Measurements from ENCODE around the gene SMIM7.
A peak's percentile ranks its signal among the peaks of the same experiment; 100 is the strongest.
"Not testable (repeated sequence)": the region's sequence is repeated elsewhere in the genome, so short reads cannot be mapped to it uniquely, and the experiment has no call there.

The SMIM7 gene

GRCh38 chr19:16659832-16660708 is at the start of gene SMIM7:
TSS of gene SMIM7 (minus strand) at chr19:16660144. CDS start at chr19:16660110, 34 bp downstream.
- peak; percentile 99 for DNase-seq (ENCODE audit: low spot score)

GRCh38 chr19:16703677-16704076 is 43.7 kb upstream of the SMIM7 start:
- DNase-seq (ENCODE audit: low spot score): no peak

GRCh38 chr19:16702123-16702522 is 42.2 kb upstream of the SMIM7 start:
- DNase-seq (ENCODE audit: low spot score): no peak

DNA sequence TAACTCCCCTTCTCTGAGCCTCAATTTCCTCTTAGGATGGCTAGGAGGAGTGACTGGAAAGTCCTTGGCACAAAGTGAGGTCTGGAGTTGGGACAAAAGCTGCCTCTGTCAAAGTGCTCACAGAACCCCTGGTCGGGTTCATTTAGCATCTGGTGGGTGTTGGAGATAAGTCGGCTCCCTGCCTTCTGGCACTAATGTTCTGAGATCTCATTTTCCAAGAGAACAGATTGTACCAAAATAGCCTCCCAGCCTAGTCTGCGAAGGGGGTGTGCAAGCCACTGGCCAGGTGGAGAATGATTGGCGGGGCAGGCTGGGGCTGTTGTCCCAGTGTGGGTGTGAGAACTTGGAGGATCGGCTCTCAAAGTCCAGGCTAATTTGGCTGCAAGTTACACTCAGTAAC is 39.0 kb upstream of the SMIM7 start:
- no peak for DNase-seq (ENCODE audit: low spot score)

- DNase-seq (ENCODE audit: low spot score): no peak
Measured at GRCh38 chr19:16688084-16688483, 28.1 kb upstream of the SMIM7 start.

- DNase-seq (ENCODE audit: low spot score): no peak
Measured at GRCh38 chr19:16684216-16684615, 24.3 kb upstream of the SMIM7 start.

- no peak for DNase-seq (ENCODE audit: low spot score)
Measured at GRCh38 chr19:16682539-16682938, 22.6 kb upstream of the SMIM7 start.

DNA sequence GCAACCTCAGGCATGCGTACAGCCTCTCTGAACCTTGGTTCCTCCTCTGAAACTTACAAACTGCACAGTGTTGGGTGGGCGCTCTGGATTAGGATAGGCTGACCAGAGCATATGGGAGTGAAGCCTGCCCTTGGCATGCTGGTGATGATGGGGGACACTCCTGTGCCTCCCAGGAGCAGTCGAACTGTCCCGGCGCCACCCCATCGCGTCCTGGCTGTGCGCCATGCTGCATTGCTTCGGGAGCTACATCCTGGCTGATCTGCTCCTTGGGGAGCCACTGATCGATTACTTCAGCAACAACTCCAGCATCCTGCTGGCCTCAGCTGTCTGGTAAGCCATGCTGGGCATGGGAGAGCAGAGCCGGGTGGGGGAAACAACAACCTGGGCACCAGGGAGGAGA is 19.9 kb upstream of the SMIM7 start:
- no peak for DNase-seq (ENCODE audit: low spot score)

GRCh38 chr19:16678498-16678897 is 18.6 kb upstream of the SMIM7 start:
- DNase-seq (ENCODE audit: low spot score): no peak

GRCh38 chr19:16677055-16677454 is 17.1 kb upstream of the SMIM7 start:
- DNase-seq (ENCODE audit: low spot score): no peak

DNA sequence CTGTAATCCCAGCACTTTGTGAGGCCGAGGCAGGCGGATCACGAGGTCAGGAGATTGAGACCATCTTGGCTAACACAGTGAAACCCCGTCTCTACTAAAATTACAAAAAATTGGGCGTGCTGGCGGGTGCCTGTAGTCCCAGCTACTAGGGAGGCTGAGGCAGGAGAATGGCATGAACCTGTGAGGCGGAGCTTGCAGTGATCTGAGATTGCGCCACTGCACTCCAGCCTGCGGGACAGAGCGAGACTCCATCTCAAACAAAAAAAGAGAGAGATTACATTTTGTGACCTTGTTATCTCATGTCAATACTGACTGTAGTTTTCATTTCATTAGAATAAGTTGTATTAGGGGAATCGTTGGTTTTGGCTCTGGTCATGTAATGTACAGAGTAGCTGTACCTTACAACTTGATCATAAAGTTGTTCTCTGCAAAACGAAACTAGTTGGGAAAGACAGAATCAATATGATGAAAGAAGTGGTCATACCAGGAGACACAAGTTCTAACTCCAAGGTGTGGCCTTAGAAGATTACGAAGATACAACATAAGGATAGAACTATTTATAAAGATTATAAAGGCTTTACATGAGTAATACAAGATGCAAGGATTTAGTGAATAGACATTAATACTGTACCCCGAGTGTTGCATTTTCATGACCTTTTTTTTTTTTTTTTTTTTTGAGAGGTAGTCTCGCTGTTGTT is 16.3 kb upstream of the SMIM7 start:
- no peak for DNase-seq (ENCODE audit: low spot score)

DNA sequence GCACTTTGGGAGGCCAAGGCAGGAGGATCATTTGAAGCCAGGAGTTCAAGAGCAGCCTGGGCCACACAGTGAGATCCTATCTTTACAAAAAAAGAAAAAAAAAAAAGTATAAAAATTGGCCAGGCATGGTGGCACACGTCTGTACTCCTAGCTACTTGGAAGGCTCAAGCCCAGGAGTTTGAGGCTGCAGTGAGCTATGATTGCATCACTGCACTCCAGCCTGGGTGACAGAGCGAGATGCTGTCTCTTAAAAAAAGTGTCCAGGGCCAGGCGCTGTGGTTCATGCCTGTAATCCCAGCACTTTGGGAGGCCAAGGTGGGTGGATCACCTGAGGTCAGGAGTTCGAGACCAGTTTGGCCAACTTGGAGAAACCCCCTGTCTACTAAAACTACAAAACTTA is 13.9 kb upstream of the SMIM7 start:
- not testable (repeated sequence) for DNase-seq (ENCODE audit: low spot score)

DNA sequence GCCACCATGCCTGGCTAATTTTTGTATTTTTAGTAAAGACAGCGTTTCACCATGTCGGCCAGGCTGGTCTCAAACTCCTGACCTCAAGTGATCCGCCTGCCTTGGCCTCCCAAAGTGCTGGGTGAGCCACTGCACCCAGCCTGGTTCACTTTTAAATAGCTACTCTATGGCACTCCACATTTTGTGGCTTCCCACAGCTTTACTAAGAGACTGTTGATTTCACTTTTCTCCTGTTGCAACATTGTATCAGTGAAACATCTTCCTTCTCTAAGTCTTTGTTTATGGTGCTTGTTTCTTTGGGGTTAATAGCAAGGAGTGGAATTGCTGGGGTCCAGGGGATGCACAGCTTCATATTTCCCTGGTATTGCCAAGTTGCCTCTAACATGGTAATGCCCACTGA is 13.3 kb upstream of the SMIM7 start:
- DNase-seq (ENCODE audit: low spot score): no peak

DNA sequence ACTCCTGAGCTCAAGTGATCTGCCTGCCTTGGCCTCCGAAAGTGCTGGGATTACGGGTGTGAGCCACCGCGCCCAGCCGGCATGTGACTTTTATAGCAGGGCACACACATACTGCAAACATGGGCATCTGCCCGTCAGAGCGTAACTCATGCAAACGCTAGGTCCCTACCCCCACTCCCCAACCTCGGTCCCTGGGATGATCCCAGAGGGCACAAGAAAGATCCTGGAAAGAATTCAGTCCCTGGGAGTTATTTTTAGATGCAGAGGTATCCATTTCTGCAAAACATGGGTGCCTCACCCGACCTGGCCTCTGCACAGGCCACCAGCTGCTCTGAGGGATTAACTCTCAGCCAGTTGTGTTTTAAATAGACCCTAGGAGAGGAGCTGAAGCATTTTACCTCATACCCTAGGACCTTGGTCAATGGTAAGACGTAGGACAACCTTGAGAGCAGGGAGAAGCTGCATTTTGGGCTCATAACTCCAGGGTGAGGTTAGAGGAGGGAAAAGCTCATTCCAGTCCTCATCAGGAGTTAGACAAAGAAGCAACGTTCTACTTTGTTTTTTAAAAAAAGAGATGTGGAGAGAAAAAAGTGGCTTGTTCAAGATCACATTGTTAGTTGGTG is 11.8 kb upstream of the SMIM7 start:
- DNase-seq (ENCODE audit: low spot score): no peak

- no peak for DNase-seq (ENCODE audit: low spot score)
Measured at GRCh38 chr19:16670291-16670690, 10.3 kb upstream of the SMIM7 start.

GRCh38 chr19:16668702-16669101 is 8.8 kb upstream of the SMIM7 start:
- DNase-seq (ENCODE audit: low spot score): not testable (repeated sequence)

GRCh38 chr19:16668176-16668575 is 8.2 kb upstream of the SMIM7 start:
- DNase-seq (ENCODE audit: low spot score): no peak

DNA sequence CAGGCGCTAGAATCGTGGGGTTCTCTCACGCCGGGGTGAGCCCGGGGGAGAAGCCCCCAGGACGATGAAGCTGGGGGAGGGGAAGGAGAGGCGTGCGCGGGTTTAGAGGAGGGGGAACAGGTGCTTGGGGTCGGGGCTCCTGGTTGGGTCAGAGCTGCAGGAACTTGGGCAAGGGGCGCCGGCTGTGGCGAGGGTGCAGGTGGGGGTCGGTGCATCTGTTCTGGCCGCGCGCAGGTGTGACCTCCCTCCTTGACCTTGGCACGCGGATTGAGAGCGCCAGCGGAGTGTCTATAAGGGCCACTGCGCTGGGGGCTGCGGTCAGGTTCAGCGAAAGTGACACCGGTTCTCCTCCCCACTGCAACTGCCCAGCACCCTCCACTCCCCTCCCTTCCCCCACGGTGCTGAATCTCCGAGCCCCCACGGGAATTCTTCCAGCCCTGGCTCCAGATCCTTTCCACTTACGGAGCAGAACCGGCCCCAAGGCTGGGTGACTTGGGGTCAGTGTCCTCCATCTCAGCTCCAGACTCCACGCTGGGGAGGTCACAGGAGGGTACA is 1.6 kb upstream of the SMIM7 start:
- no peak for DNase-seq (ENCODE audit: low spot score)

GRCh38 chr19:16660763-16661479 is 977 bp upstream of the SMIM7 start, which contains the start of gene TMEM38A:
TSS of gene TMEM38A (plus strand) at chr19:16661139. CDS start at chr19:16661218, 79 bp downstream.
- DNase-seq (ENCODE audit: low spot score): no peak

GRCh38 chr19:16659464-16659831 is 496 bp downstream of the SMIM7 start:
- DNase-seq (ENCODE audit: low spot score): no peak

- DNase-seq (ENCODE audit: low spot score): no peak
Measured at GRCh38 chr19:16657384-16657783, 2.6 kb downstream of the SMIM7 start.

- no peak for DNase-seq (ENCODE audit: low spot score)
Measured at GRCh38 chr19:16655727-16656126, 4.2 kb downstream of the SMIM7 start.
